Fibroblast of pulmonary artery (primary cell): ENCODE measurements around the gene FZD8.

Experiments
- DNase-seq: peaks from one replicate; pipeline ENCODE4 v3.0.0-alpha.2; 2010; ENCODE audit warnings: low read depth
- H3K4me3 ChIP-seq: replicated peaks from 2 replicates; pipeline ENCODE4 v1.5.1; 2011; ENCODE audit warnings: low read depth, mild to moderate bottlenecking, control low read depth, low read length, moderate library complexity
- CTCF ChIP-seq: IDR thresholded peaks from 2 replicates; pipeline ENCODE4 v1.5.1; 2011; ENCODE audit warnings: mild to moderate bottlenecking, control low read depth, low read length, inconsistent platforms; ENCODE audit errors: missing control alignments

FZD8 gene

GRCh38 chr10:35657621-35658020 lies 15.5 kb upstream of the FZD8 start:
- H3K4me3 ChIP-seq, result no peak overlapping the region
- no peak for DNase-seq
- no peak for TF ChIP-seq CTCF

- TF ChIP-seq CTCF, result no peak
- DNase-seq, result no peak
- H3K4me3 ChIP-seq, result no peak overlapping the region
These were observed 10.7 kb upstream of the FZD8 start for GRCh38 chr10:35652824-35653223.

- no peak for DNase-seq
- TF ChIP-seq CTCF, result no peak
- H3K4me3 ChIP-seq, result no peak overlapping the region
These were observed 8.8 kb upstream of the FZD8 start for GRCh38 chr10:35650894-35651293.

- H3K4me3 ChIP-seq, result peak overlapping the region; percentile 67
- TF ChIP-seq CTCF, result no peak
- no peak for DNase-seq
These were observed 2.2 kb upstream of the FZD8 start for GRCh38 chr10:35644050-35644950.

- H3K4me3 ChIP-seq, result peak overlapping the region; percentile 67
- TF ChIP-seq CTCF, result no peak
- peak; percentile 70 for DNase-seq
These were observed 1.3 kb upstream of the FZD8 start for GRCh38 chr10:35643151-35644049.

GRCh38 chr10:35642793-35643114 lies 658 bp upstream of the FZD8 start:
- TF ChIP-seq CTCF, result no peak
- peak overlapping the region; percentile 67 for H3K4me3 ChIP-seq
- DNase-seq, result no peak
